HEK293 (cell line): ENCODE data around the gene EYA2.

Source experiments
- CTCF ChIA-PET: fragments of 350-600 bp; formaldehyde crosslinking; extraction: SDS; loops from one replicate; lab custom pipeline; 2021; ENCODE audit warnings: antibody characterized with exemption; lab: Yijun Ruan, JAX
- POLR2A ChIA-PET: fragments of 300-600 bp; formaldehyde crosslinking; extraction: SDS; loops from one replicate; lab custom pipeline; 2020; ENCODE audit warnings: antibody characterized with exemption, inconsistent platforms; lab: Yijun Ruan, JAX
- H3K27ac ChIP-seq: fragments of 200-500 bp; sonication (Bioruptor generic); 2 replicates; pipeline ENCODE4 v1.5.1; 2014; ENCODE audit warnings: low read depth, low read length, control low read depth, inconsistent platforms; ENCODE audit errors: extremely low read depth
- H3K36me3 ChIP-seq, 2 experiments: fragments of 200-500 bp in 1 of 2; sonication (Bioruptor generic) in 1 of 2; 1 replicate in 1 of 2; 2 replicates in 1 of 2; pipeline ENCODE4 v1.5.1; 2014 to 2017; ENCODE audit warnings: inconsistent platforms in 2 of 2, low read length in 2 of 2; ENCODE audit not compliant: control insufficient read depth in 2 of 2, insufficient read depth in 1 of 2
- H3K4me1 ChIP-seq: fragments of 200-500 bp; sonication (Bioruptor generic); 2 replicates; pipeline ENCODE4 v1.5.1; 2014; ENCODE audit warnings: mild to moderate bottlenecking, low read length, inconsistent platforms; ENCODE audit not compliant: control insufficient read depth, insufficient read depth
- H3K4me3 ChIP-seq: 2 replicates; pipeline ENCODE4 v1.5.1; 2011; ENCODE audit warnings: low read depth, mild to moderate bottlenecking, control low read depth, low read length, moderate library complexity
- H3K9me3 ChIP-seq: fragments of 200-500 bp; sonication (Bioruptor generic); 2 replicates; pipeline ENCODE4 v1.5.1; 2014; ENCODE audit warnings: low read depth, low read length, inconsistent platforms; ENCODE audit not compliant: control insufficient read depth, insufficient read depth
- ATF2 ChIP-seq: fragments of 450-650 bp; formaldehyde crosslinking; IDR thresholded peaks from 2 replicates; pipeline ENCODE4 v1.5.1; 2016; ENCODE audit warnings: missing biosample characterization, missing genetic modification characterization, low read depth
- TRIM28 ChIP-seq: IDR thresholded peaks from 2 replicates; pipeline ENCODE4 v1.6.1; 2011; ENCODE audit warnings: low read length, control low read depth, borderline replicate concordance
- ZBTB11 ChIP-seq: fragments of 450-650 bp; formaldehyde crosslinking; conservative IDR thresholded peaks from 2 replicates; pipeline ENCODE4 v1.5.1; 2016; ENCODE audit warnings: low read depth, missing biosample characterization, missing genetic modification characterization
- ZBTB26 ChIP-seq: fragments of 450-650 bp; formaldehyde crosslinking; optimal IDR thresholded peaks from 2 replicates; pipeline ENCODE3; 2016; ENCODE audit warnings: missing biosample characterization, mild to moderate bottlenecking, missing genetic modification characterization
- ZBTB44 ChIP-seq: fragments of 450-650 bp; IDR thresholded peaks from 2 replicates; pipeline ENCODE4 v1.5.1; 2018; ENCODE audit warnings: missing biosample characterization, mild to moderate bottlenecking, missing genetic modification characterization
- ZFHX2 ChIP-seq: fragments of 450-650 bp; formaldehyde crosslinking; conservative IDR thresholded peaks from 2 replicates; pipeline ENCODE4 v1.5.1; 2016; ENCODE audit warnings: missing biosample characterization, missing genetic modification characterization
- ZFP69B ChIP-seq: fragments of 450-650 bp; formaldehyde crosslinking; IDR thresholded peaks from 2 replicates; pipeline ENCODE4 v1.5.1; 2016; ENCODE audit warnings: missing biosample characterization, missing genetic modification characterization
- ZIC2 ChIP-seq: fragments of 450-650 bp; formaldehyde crosslinking; IDR thresholded peaks from 2 replicates; pipeline ENCODE4 v1.5.1; 2016; ENCODE audit warnings: missing biosample characterization, missing genetic modification characterization
- ZNF140 ChIP-seq: fragments of 450-650 bp; formaldehyde crosslinking; IDR thresholded peaks from 2 replicates; pipeline ENCODE4 v1.5.1; 2016; ENCODE audit warnings: missing biosample characterization, missing genetic modification characterization
- ZNF23 ChIP-seq: fragments of 450-650 bp; formaldehyde crosslinking; IDR thresholded peaks from 2 replicates; pipeline ENCODE4 v1.5.1; 2016; ENCODE audit warnings: missing biosample characterization, missing genetic modification characterization, borderline replicate concordance
- ZNF26 ChIP-seq: fragments of 450-650 bp; formaldehyde crosslinking; IDR thresholded peaks from 2 replicates; pipeline ENCODE4 v1.5.1; 2016; ENCODE audit warnings: missing biosample characterization, missing genetic modification characterization
- ZNF280D ChIP-seq: fragments of 450-650 bp; formaldehyde crosslinking; IDR thresholded peaks from 2 replicates; pipeline ENCODE4 v1.5.1; 2016; ENCODE audit warnings: missing biosample characterization, missing genetic modification characterization
- ZNF341 ChIP-seq: fragments of 450-650 bp; formaldehyde crosslinking; IDR thresholded peaks from 2 replicates; pipeline ENCODE4; 2016; ENCODE audit warnings: low read depth, missing biosample characterization, missing genetic modification characterization
- ZNF37A ChIP-seq: fragments of 450-650 bp; IDR thresholded peaks from 2 replicates; pipeline ENCODE4 v1.5.1; 2018; ENCODE audit warnings: missing biosample characterization, missing genetic modification characterization
- ZNF391 ChIP-seq: fragments of 450-650 bp; formaldehyde crosslinking; IDR thresholded peaks from 2 replicates; pipeline ENCODE4 v1.5.1; 2016; ENCODE audit warnings: low read depth, missing biosample characterization, missing genetic modification characterization, borderline replicate concordance
- ZNF585B ChIP-seq: fragments of 450-650 bp; formaldehyde crosslinking; IDR thresholded peaks from 2 replicates; pipeline ENCODE4 v1.5.1; 2016; ENCODE audit warnings: missing biosample characterization, missing genetic modification characterization
- ZNF629 ChIP-seq: fragments of 450-650 bp; formaldehyde crosslinking; IDR thresholded peaks from 2 replicates; pipeline ENCODE4 v1.5.1; 2017; ENCODE audit warnings: missing biosample characterization, missing genetic modification characterization
- ZNF654 ChIP-seq: fragments of 450-650 bp; formaldehyde crosslinking; IDR thresholded peaks from 2 replicates; pipeline ENCODE4 v1.5.1; 2016; ENCODE audit warnings: low read depth, missing biosample characterization, missing genetic modification characterization
- ZNF747 ChIP-seq: fragments of 450-650 bp; formaldehyde crosslinking; IDR thresholded peaks from 2 replicates; pipeline ENCODE4 v1.5.1; 2016; ENCODE audit warnings: missing biosample characterization, missing genetic modification characterization
- ZNF76 ChIP-seq: fragments of 450-650 bp; formaldehyde crosslinking; IDR thresholded peaks from 2 replicates; pipeline ENCODE4; 2016; ENCODE audit warnings: low read depth, missing biosample characterization, missing genetic modification characterization, borderline replicate concordance

EYA2 gene

GRCh38 chr20:46903256-46903655 lies 8.6 kb downstream of the EYA2 start:
- ChIA-PET CTCF (interaction anchor here (0.5 kb wide), 1 partner anchor 27 kb away, joined by 4 read pairs; no protein-coding TSS in a partner anchor), POLR2A (no interaction called here)

GRCh38 chr20:46903937-46904336 lies 9.3 kb downstream of the EYA2 start:
- no peaks in the 10 kb centered on the region for H3K36me3 ChIP-seq
- H3K4me3 ChIP-seq = no peak overlapping the region
- ChIA-PET POLR2A (no interaction called here), CTCF (no interaction called here)
- no peaks in the 10 kb centered on the region for H3K9me3 ChIP-seq
- no peak overlapping the region for H3K27ac ChIP-seq
- no peaks in the 10 kb centered on the region; the same call in 1 of the 2 replicates for H3K4me1 ChIP-seq
- TF ChIP-seq ZNF140 = no peak
- TF ChIP-seq ZNF654 (tag by site-specific recombination) = no peak
- TF ChIP-seq ZNF23 (tag by site-specific recombination) = no peak
- TF ChIP-seq ZNF391 (tag by site-specific recombination) = no peak
- no peak for TF ChIP-seq ZNF747
- TF ChIP-seq ZFHX2 = no peak
- TF ChIP-seq ATF2 (tag by site-specific recombination) = no peak
- TF ChIP-seq ZNF76 = no peak
- TF ChIP-seq ZBTB11 (tag by site-specific recombination) = no peak
- no peak for TF ChIP-seq ZBTB44 (tag by site-specific recombination)
- no peak for TF ChIP-seq ZIC2 (tag by site-specific recombination)
- TF ChIP-seq ZBTB26 = no peak
- TF ChIP-seq ZNF280D (tag by site-specific recombination) = no peak

More at GRCh38 chr20:46903256-46903655, 8.6 kb downstream of the EYA2 start:
- H3K4me1 ChIP-seq = no peaks in the 10 kb centered on the region; the same call in 1 of the 2 replicates
- H3K4me3 ChIP-seq = no peak overlapping the region
- no peaks in the 10 kb centered on the region for H3K9me3 ChIP-seq
- H3K27ac ChIP-seq = no peak overlapping the region
- no peaks in the 10 kb centered on the region for H3K36me3 ChIP-seq
- TF ChIP-seq ZNF37A (tag by site-specific recombination) (no peak), ZNF341 (tag by site-specific recombination) (no peak), ZFP69B (tag by site-specific recombination) (no peak), ZNF629 (tag by site-specific recombination) (no peak), TRIM28 (no peak), ZNF26 (tag by site-specific recombination) (no peak), ZNF585B (tag by site-specific recombination) (no peak)
